RWPE2 (cell line): ENCODE data around the gene YWHAG.
A peak's percentile ranks its signal among the peaks of the same experiment; 100 is the strongest.

ENCODE experiments used
- ATAC-seq: fragments of 200-7000 bp; cut with Tn5 transposase; 3 replicates; pipeline ENCODE4 v1.9.1; 2021; ENCODE audit warnings: low read depth
- DNase-seq: peaks from one replicate; pipeline ENCODE4 v3.0.0-alpha.2; 2020; ENCODE audit warnings: low spot score
- H3K27ac ChIP-seq: fragments of 450-650 bp; 2 replicates; pipeline ENCODE4 v1.5.1; 2017; ENCODE audit warnings: mild to moderate bottlenecking; ENCODE audit not compliant: poor library complexity, severe bottlenecking
- H3K27me3 ChIP-seq: fragments of 250-450 bp; sonication (Bioruptor Pico); 2 replicates; pipeline ENCODE4 v1.5.1; 2021; ENCODE audit warnings: mild to moderate bottlenecking, moderate library complexity; ENCODE audit not compliant: insufficient read depth, poor library complexity, severe bottlenecking
- H3K36me3 ChIP-seq: fragments of 250-450 bp; sonication (Bioruptor Pico); 2 replicates; pipeline ENCODE4 v1.5.1; 2020; ENCODE audit warnings: low read depth, mild to moderate bottlenecking, moderate library complexity
- H3K4me1 ChIP-seq: fragments of 250-450 bp; sonication (Bioruptor Pico); 2 replicates; pipeline ENCODE4 v1.5.1; 2021; ENCODE audit warnings: mild to moderate bottlenecking, moderate library complexity; ENCODE audit not compliant: insufficient read depth, poor library complexity, severe bottlenecking
- H3K4me3 ChIP-seq: fragments of 250-450 bp; sonication (Bioruptor Pico); 2 replicates; pipeline ENCODE4 v1.5.1; 2021; ENCODE audit warnings: mild to moderate bottlenecking, moderate library complexity; ENCODE audit not compliant: severe bottlenecking
- H3K9me3 ChIP-seq: fragments of 250-450 bp; sonication (Bioruptor Pico); 2 replicates; pipeline ENCODE4 v1.5.1; 2021; ENCODE audit warnings: mild to moderate bottlenecking, moderate library complexity; ENCODE audit not compliant: severe bottlenecking
- CTCF ChIP-seq: fragments of 450-650 bp; IDR thresholded peaks from one replicate; pipeline ENCODE4 v1.5.1; 2017; ENCODE audit warnings: mild to moderate bottlenecking, moderate library complexity; ENCODE audit not compliant: poor library complexity, severe bottlenecking

Gene YWHAG

DNA sequence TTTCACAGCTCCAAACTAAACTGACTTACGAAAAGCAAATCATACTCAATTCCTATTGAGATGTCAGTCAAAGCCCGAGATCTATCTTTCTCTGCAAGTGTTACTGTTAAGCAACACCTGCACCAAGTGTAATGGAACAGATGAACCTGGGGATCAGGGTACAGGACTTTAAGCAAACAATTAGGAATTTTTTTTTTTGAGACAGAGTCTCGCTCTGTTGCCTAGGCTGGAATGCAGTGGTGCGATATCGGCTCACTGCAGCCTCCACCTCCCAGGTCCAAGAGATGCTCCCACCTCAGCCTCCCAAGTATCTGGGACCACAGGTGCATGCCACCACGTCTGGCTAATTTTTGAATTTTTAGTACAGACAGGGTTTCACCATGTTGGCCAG, 14.9 kb downstream of the YWHAG start:
- H3K4me3 ChIP-seq: no peak overlapping the region
- no peaks in the 10 kb centered on the region for H3K27me3 ChIP-seq
- H3K9me3 ChIP-seq: no peaks in the 10 kb centered on the region
- peaks cover 30% of the 10 kb centered on the region for H3K4me1 ChIP-seq
- TF ChIP-seq CTCF: no peak
- DNase-seq (no peak), ATAC-seq (no peak)
- H3K36me3 ChIP-seq: peaks cover 100% of the 10 kb centered on the region
- no peak overlapping the region for H3K27ac ChIP-seq

GRCh38 chr7:76343294-76343930, 15.4 kb downstream of the YWHAG start:
- ATAC-seq (peak; percentile 54; the same call in 2 of the 3 replicates), DNase-seq (no peak)
- Histone ChIP-seq H3K27me3 (no peaks in the 10 kb centered on the region), H3K9me3 (no peaks in the 10 kb centered on the region), H3K36me3 (peaks cover 100% of the 10 kb centered on the region), H3K4me3 (no peak overlapping the region), H3K4me1 (peaks cover 35% of the 10 kb centered on the region), H3K27ac (no peak overlapping the region)
- TF ChIP-seq CTCF: no peak

DNA sequence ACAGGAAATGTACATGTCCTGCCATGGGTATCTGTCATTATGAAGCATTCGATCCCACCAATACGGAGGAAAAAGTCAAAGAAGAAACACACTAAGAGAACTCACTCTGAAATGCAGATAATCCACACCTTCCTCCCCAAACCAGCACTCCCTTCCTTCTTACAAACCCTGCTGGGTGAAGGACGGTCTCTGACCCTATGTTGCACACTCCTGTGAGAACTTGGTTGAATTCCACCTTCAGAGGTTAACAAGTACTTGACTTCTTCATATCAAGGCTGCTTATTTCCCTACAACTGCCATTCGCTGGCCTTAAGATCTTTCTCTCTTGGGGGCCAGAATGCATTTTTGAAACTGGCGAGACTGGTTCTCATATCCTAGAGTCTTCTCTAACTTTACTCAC, 16.6 kb downstream of the YWHAG start:
- no peak overlapping the region for H3K4me3 ChIP-seq
- H3K27ac ChIP-seq: no peak overlapping the region
- ATAC-seq: no peak
- peaks cover 41% of the 10 kb centered on the region for H3K4me1 ChIP-seq
- H3K9me3 ChIP-seq: no peaks in the 10 kb centered on the region
- no peaks in the 10 kb centered on the region for H3K27me3 ChIP-seq
- DNase-seq: no peak
- H3K36me3 ChIP-seq: peaks cover 96% of the 10 kb centered on the region
- no peak for TF ChIP-seq CTCF

DNA sequence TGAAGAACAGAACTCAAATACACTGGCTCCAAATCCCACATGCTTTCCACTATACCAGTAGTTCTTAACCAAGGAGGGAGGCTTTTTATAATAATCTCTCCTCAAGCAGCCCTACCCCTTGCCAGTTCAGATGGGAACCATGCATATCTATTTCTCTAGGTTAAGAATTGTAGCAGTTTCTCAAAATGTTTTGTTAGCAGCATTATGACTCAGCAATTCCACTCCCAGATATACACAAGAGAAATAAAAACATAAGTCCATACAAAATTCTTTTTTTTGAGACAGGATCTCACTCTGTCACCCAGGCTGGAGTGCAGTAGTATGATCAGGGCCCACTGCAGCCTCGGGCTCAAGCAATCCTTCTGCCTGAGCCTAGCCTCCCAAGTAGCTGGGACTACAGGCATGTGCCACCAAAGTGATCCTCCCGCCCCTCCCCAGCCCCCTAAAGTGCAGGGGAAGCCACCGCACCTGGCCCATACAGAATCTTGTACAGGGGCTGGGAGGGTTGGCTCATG, 18.1 kb downstream of the YWHAG start:
- H3K36me3 ChIP-seq: peaks cover 93% of the 10 kb centered on the region
- H3K27me3 ChIP-seq: no peaks in the 10 kb centered on the region
- no peak overlapping the region for H3K4me3 ChIP-seq
- peaks cover 41% of the 10 kb centered on the region for H3K4me1 ChIP-seq
- no peaks in the 10 kb centered on the region for H3K9me3 ChIP-seq
- DNase-seq (no peak), ATAC-seq (no peak)
- no peak for TF ChIP-seq CTCF
- H3K27ac ChIP-seq: peak overlapping the region; percentile 21
